Caco-2 (cell line): ENCODE data around the gene KRTAP5-2. TPM values are rescaled to one million over a fixed set of nuclear protein-coding genes. Genes with fewer than 3 reads are reported as not detected.
"Not testable (repeated sequence)": the region's sequence is repeated elsewhere in the genome, so short reads cannot be mapped to it uniquely, and the experiment has no call there.

Experiments
- BruUV-seq: library from RNA; stranded (reverse); fragments of 400-500 nt; replicated peaks from 2 replicates; lab custom pipeline; 2021; lab: Mats Ljungman, UMichigan
- CTCF ChIA-PET: fragments of 300-600 bp; sonication (Branson Sonifier 250); formaldehyde crosslinking; loops from one replicate; lab custom pipeline; 2022; ENCODE audit warnings: antibody characterized with exemption; lab: Charles Lee
- POLR2A ChIA-PET: fragments of 300-600 bp; sonication (Branson Sonifier 250); formaldehyde crosslinking; loops from one replicate; lab custom pipeline; 2022; ENCODE audit warnings: antibody characterized with exemption; lab: Charles Lee
- DNase-seq, 2 experiments: peaks; one replicate each; pipeline versions ENCODE4 v3.0.0 to v3.0.0-alpha.2; 2020 to 2022
- H3K27me3 ChIP-seq: replicated peaks from 2 replicates; pipeline ENCODE4 v1.6.0; 2011; ENCODE audit warnings: low read length; ENCODE audit not compliant: control insufficient read depth, insufficient read depth
- H3K36me3 ChIP-seq: 2 replicates; pipeline ENCODE4 v1.5.1; 2011; ENCODE audit warnings: low read length; ENCODE audit not compliant: control insufficient read depth, insufficient read depth
- H3K4me1 ChIP-seq: fragments of 250-450 bp; sonication (Bioruptor Pico); 2 replicates; pipeline ENCODE4 v1.5.1; 2020; ENCODE audit warnings: mild to moderate bottlenecking
- H3K4me3 ChIP-seq: 2 replicates; pipeline ENCODE4 v1.5.1; 2011; ENCODE audit warnings: low read depth, mild to moderate bottlenecking, control low read depth, low read length
- H3K9me3 ChIP-seq: fragments of 250-450 bp; sonication (Bioruptor Pico); 2 replicates; pipeline ENCODE4 v1.5.1; 2020; ENCODE audit warnings: mild to moderate bottlenecking, moderate library complexity
- H3K27ac Mint-ChIP-seq: one replicate; pipeline ENCODE4 v1.8.0; 2022; ENCODE audit warnings: mixed read lengths; ENCODE audit not compliant: unreplicated experiment
- H3K27me3 Mint-ChIP-seq: one replicate; pipeline ENCODE4 v1.8.0; 2022; ENCODE audit warnings: mixed read lengths; ENCODE audit not compliant: insufficient read depth, unreplicated experiment
- H3K36me3 Mint-ChIP-seq: one replicate; pipeline ENCODE4 v1.8.0; 2022; ENCODE audit warnings: mild to moderate bottlenecking, mixed read lengths; ENCODE audit not compliant: insufficient read depth, unreplicated experiment
- H3K4me1 Mint-ChIP-seq: one replicate; pipeline ENCODE4 v1.8.0; 2022; ENCODE audit warnings: low read depth, mixed read lengths; ENCODE audit not compliant: unreplicated experiment
- H3K4me3 Mint-ChIP-seq: one replicate; pipeline ENCODE4 v1.8.0; 2022; ENCODE audit warnings: mild to moderate bottlenecking, moderate library complexity, mixed read lengths; ENCODE audit not compliant: unreplicated experiment
- H3K9me3 Mint-ChIP-seq: one replicate; pipeline ENCODE4 v1.8.0; 2022; ENCODE audit warnings: mixed read lengths; ENCODE audit not compliant: unreplicated experiment
- intact Hi-C: fragments of 100-400 bp; cut with micrococcal nuclease; formaldehyde crosslinking; loops from one replicate; pipeline ENCODE4 v1.10.0; 2022; ENCODE audit not compliant: unreplicated experiment
- total RNA-seq: library from RNA; stranded (reverse); gene quantifications from 2 replicates; pipeline ENCODE4 v1.2.3, GENCODE V29; 2022
- TF ChIP-seq, protein P1 (sequence below), 2 experiments: fragments of 200-600 bp in 1 of 2; IDR thresholded peaks; 1 replicate in 1 of 2; 2 replicates in 1 of 2; pipeline versions ENCODE4 v1.5.1 to v1.8.0; 2011 to 2022; ENCODE audit warnings: antibody characterized with exemption in 1 of 2, control low read depth in 1 of 2, inconsistent platforms in 1 of 2, low read depth in 1 of 2, low read length in 1 of 2, mild to moderate bottlenecking in 1 of 2, moderate library complexity in 1 of 2; ENCODE audit not compliant: insufficient read depth in 1 of 2, severe bottlenecking in 1 of 2, unreplicated experiment in 1 of 2

KRTAP5-2 gene
- total RNA-seq, 1 experiment from 2014 or later = not detected

DNA sequence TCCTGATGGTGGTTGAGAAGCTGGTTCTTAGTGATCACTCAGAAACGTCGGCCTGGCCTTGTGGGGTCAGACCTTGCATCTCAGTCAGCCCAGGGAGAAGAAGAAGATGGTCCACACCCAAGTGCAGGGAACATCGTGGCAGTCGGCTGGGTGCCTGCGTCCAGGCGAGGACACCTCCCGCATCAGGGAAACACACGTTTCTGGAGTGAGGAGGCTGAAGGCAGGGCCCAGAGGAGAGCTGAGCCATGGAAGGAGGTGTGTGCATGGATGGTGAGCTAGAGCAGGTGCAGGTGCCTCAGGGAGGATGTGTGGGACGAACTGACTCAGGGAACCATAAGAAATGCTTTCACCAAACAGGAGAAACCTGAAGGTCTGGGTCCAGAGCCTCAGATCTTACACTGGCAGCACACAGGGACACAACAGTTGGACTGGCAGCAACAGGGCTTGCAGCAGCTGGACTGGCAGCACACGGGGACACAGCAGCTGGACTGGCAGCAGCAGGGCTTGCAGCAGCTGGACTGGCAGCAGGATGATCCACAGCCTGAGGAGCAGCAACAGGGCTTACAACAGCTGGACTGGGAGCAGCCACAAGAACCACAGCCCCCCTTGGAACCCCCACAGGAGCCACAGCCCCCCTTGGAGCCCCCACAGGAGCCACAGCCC is 632 bp downstream of the KRTAP5-2 start:
- Mint-ChIP-seq H3K27me3 (peaks cover 19% of the 10 kb centered on the region), H3K4me1 (no peaks in the 10 kb centered on the region)

DNA sequence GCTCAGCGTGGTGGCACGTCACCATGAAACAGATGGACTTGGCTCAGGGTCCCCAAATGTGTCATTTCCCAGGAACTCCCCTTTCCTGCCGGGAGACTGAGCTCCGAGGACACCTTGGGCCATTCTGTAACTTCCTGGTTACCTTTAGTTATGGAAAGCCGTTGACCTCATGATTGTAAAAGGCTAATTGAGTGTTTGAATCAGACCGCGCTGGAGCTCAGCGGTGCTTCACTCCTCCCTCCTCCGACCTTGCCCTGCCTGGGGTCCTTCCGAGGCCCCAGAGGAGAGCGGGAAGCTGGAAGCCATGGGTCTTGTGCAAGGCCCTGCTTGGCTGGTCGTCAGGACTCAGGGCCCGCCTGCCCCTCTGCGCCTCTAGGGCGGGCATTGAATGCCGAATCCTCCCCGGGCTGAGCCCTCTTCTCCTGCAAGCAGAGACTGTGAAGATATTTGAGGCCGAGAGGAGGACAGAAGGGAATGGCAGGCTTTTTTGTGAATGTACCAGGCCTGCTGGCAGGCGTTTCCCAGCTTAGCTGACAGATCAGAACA is 1.4 kb downstream of the KRTAP5-2 start:
- H3K4me1 Mint-ChIP-seq, DNase-seq, H3K27ac Mint-ChIP-seq, BruUV-seq, H3K9me3 Mint-ChIP-seq, intact Hi-C loops, H3K4me3 ChIP-seq, H3K36me3 Mint-ChIP-seq, H3K9me3 ChIP-seq, H3K4me3 Mint-ChIP-seq, H3K36me3 ChIP-seq, H3K4me1 ChIP-seq, H3K27me3 ChIP-seq, POLR2A ChIA-PET: not testable (repeated sequence)
- CTCF ChIA-PET = interaction anchor here (1.5 kb wide), 1 partner anchor 555 kb away, joined by 3 read pairs; no protein-coding TSS in a partner anchor
- H3K27me3 Mint-ChIP-seq = peaks cover 19% of the 10 kb centered on the region

More for the DNA sequence above, 632 bp downstream of the KRTAP5-2 start:
- DNase-seq = no peak
- BruUV-seq = no TSS peak
- TF ChIP-seq, protein P1, sequence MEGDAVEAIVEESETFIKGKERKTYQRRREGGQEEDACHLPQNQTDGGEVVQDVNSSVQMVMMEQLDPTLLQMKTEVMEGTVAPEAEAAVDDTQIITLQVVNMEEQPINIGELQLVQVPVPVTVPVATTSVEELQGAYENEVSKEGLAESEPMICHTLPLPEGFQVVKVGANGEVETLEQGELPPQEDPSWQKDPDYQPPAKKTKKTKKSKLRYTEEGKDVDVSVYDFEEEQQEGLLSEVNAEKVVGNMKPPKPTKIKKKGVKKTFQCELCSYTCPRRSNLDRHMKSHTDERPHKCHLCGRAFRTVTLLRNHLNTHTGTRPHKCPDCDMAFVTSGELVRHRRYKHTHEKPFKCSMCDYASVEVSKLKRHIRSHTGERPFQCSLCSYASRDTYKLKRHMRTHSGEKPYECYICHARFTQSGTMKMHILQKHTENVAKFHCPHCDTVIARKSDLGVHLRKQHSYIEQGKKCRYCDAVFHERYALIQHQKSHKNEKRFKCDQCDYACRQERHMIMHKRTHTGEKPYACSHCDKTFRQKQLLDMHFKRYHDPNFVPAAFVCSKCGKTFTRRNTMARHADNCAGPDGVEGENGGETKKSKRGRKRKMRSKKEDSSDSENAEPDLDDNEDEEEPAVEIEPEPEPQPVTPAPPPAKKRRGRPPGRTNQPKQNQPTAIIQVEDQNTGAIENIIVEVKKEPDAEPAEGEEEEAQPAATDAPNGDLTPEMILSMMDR (IDR thresholded peaks at IDR 0.05; ENCODE audit: insufficient read depth in 1 of 2, low read depth in 1 of 2, low read length in 1 of 2, severe bottlenecking in 1 of 2, unreplicated experiment in 1 of 2) = no peak
- intact Hi-C loops = no loop called here
- Histone ChIP-seq H3K9me3 (no peaks in the 10 kb centered on the region), H3K27me3 (no peaks in the 10 kb centered on the region; the same call in 1 of the 2 replicates), H3K4me1 (no peaks in the 10 kb centered on the region), H3K36me3 (no peaks in the 10 kb centered on the region), H3K4me3 (no peak overlapping the region)
- CTCF ChIA-PET = interaction anchor here (0.6 to 1.5 kb wide), 3 partner anchors 9 to 588 kb away, joined by 3 to 4 read pairs (median 3); no protein-coding TSS in a partner anchor
- Mint-ChIP-seq H3K4me3 (no peak overlapping the region), H3K36me3 (no peaks in the 10 kb centered on the region), H3K9me3 (no peaks in the 10 kb centered on the region), H3K27ac (no peak overlapping the region)
- POLR2A ChIA-PET = no interaction called here

DNA sequence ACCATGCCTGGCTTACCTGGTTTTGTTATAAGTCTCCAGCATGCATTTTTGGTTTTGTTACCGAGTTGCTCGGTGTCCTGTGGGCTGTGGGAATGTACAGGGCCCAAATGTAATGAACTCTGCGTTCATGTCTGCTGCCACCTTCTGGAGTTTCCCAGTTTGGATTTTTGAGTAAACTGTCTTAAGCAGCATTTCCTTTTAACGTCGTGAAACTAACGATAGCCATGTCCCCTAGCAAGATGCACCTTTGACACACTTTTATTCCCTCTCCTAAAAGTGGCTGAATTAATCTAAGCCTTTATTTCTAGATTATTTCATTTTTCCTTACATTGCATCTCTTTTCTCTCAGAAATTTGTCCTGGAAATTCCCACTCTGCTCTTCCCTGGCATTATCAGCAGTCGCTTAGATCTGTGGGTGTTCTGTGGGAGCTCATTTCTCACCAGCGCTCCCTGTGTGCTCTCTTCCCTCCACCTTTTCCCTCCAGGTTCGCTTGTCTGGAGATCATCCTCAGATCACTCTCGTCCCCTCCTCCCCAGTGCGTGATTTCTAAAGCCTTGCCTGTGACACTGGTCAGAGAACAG is 2.0 kb downstream of the KRTAP5-2 start:
- POLR2A ChIA-PET, BruUV-seq: not testable (repeated sequence)

DNA sequence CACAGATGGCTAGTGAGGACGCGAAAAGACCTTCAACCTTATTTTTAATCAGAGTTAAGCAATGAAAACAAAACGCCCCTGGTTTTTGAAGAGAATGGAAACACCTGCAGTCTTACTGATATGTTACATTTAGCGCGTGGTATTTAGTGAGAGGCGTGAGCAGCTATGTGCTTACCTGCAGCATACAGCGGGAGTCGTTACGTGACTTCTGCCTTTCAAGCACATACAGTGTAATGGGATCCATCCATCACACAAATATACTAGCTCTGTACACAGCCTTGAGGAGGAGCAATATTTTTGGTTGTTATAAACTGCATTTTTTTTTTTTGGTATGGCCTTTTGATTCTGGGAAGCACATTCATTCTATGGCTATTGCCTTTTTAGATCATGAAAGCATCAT is 5.5 kb downstream of the KRTAP5-2 start:
- POLR2A ChIA-PET = no interaction called here
- no peaks in the 10 kb centered on the region for H3K36me3 Mint-ChIP-seq

More for the DNA sequence above, 2.0 kb downstream of the KRTAP5-2 start:
- H3K36me3 ChIP-seq, H3K4me3 Mint-ChIP-seq, H3K36me3 Mint-ChIP-seq, H3K9me3 ChIP-seq, H3K9me3 Mint-ChIP-seq, DNase-seq, H3K27ac Mint-ChIP-seq, H3K4me1 ChIP-seq, H3K4me3 ChIP-seq, H3K27me3 ChIP-seq, H3K4me1 Mint-ChIP-seq: not testable (repeated sequence)
- intact Hi-C loops = loop anchor here (2.0 kb wide), 1 partner anchor 35 kb away; no protein-coding TSS in a partner anchor
- peaks cover 19% of the 10 kb centered on the region for H3K27me3 Mint-ChIP-seq
- CTCF ChIA-PET = interaction anchor here (0.9 to 1.5 kb wide), 10 partner anchors 22 to 560 kb away, joined by 3 to 21 read pairs (median 5); no protein-coding TSS in a partner anchor

More for the DNA sequence above, 5.5 kb downstream of the KRTAP5-2 start:
- Histone ChIP-seq H3K27me3 (no peaks in the 10 kb centered on the region; the same call in 1 of the 2 replicates), H3K36me3 (no peaks in the 10 kb centered on the region), H3K9me3 (no peaks in the 10 kb centered on the region), H3K4me3 (no peak overlapping the region), H3K4me1 (no peaks in the 10 kb centered on the region)
- TF ChIP-seq, protein P1 (IDR thresholded peaks at IDR 0.05; ENCODE audit: insufficient read depth in 1 of 2, low read depth in 1 of 2, low read length in 1 of 2, severe bottlenecking in 1 of 2, unreplicated experiment in 1 of 2) = no peak
- no peaks in the 10 kb centered on the region for H3K4me1 Mint-ChIP-seq
- no peak overlapping the region for H3K4me3 Mint-ChIP-seq
- BruUV-seq = no TSS peak
- H3K9me3 Mint-ChIP-seq = no peaks in the 10 kb centered on the region
- CTCF ChIA-PET = interaction anchor here (1.2 kb wide), 1 partner anchor 18 kb away, joined by 4 read pairs; no protein-coding TSS in a partner anchor
- H3K27ac Mint-ChIP-seq = no peak overlapping the region
- H3K27me3 Mint-ChIP-seq = peaks cover 16% of the 10 kb centered on the region
- intact Hi-C loops = no loop called here
- no peak for DNase-seq
